Measurements from ENCODE around the gene HOXB3.

Gene HOXB3

DNA sequence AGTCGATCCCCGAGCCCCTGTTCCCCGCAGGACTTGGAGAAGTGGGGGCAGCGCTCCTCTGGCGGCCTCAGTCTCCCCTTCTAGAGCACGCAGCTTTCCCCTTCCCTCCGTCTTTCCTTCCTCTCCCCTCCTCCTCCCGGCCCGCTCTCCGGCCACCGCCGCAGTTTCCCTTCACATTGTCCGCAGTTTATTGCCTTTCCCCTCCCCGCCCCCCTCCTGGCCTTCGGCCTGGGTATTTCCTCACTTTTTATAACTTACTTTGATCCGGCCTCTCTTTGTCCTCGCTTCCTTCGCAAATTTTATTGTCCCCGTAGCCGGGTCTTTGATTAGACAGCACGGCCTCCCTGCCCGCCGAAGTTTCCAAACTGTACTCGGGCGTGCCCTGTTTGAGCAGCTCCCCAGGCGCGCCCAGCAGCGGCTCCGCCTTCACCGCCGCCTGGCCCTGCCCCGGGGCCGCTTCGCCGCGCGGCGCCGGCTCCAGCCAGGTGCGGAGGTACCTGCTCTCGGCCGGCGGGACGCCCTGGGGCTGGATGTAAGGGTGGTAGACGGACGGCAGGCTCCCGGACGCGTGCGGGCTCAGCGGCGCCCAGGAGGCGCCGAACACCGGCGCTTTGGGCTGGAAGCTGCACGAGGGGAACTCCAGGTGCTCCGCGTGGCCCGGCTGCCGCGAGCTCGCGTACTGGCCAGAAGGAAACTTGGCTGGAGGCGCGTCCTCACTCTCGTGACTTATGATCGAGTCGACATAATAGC, 35.6 kb upstream of the HOXB3 start:
- peak; percentile 82 for DNase-seq (ENCODE audit: low spot score)

DNA sequence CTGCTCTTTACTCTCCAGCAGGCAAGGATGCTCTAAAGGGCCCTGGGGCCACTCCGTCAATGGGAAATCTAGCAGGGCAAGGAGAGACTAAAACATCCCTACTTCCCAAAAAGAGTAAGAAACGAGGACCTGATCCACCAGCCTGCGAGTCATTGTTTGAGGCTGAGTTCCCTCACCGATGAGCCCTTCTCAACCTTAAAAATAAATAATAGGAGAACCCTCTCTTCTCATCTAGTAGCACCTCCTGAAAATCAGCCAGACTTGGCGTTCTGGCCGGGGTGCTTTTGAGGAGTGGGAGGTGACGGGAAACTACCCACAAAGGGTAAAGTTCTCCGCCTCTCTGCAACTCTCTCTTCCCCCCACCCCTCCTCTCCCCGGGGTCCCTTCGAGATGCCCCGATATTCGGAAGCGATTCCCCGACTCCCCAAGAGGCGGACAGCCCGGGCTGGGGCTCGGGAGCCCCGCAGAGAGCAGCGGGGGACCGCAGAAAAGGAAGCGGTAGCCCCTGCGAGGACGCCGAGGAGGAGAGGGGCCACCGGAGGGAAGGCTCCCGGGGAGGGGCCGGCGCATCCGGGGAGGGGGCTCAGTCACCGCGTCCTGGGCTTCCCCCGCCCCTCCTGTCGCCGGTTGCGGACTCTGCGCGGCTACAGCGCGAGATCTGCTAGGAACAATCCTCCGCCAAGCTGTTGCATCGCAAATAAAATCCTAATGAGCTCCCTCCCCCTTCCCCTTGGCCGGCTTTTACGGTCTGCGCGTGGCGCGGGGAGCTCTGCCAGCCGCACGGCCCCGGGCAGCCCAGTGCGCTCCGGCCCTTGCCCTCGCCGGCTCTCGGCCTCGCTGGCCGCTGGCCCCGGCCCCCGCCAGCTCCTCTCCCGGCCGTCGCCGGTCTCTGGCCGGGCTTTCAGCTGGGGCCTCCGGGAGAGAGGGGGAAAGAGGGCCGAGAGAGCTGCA, 34.8 kb upstream of the HOXB3 start:
- peak; percentile 80 for DNase-seq (ENCODE audit: low spot score)

DNA sequence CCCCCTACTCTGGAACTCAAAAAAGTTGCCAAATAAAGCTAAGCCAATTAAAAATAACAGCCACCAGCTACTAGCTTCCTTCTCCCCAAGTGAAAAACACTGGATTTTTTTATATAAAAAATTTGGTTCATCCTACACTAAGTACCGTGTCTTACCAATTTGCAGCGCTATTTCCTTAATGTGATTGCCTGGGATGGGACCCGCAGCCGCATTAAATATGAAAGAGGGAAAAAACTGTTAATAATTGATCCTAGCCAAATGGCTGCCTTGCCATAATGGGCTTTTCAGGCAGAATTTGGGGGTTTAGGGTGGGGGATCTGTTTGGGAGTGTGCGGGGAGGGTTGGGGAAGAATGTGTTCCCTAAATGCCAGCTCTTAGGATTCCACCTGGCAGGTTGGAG, 34.1 kb upstream of the HOXB3 start:
- DNase-seq (ENCODE audit: low spot score), result no peak

DNA sequence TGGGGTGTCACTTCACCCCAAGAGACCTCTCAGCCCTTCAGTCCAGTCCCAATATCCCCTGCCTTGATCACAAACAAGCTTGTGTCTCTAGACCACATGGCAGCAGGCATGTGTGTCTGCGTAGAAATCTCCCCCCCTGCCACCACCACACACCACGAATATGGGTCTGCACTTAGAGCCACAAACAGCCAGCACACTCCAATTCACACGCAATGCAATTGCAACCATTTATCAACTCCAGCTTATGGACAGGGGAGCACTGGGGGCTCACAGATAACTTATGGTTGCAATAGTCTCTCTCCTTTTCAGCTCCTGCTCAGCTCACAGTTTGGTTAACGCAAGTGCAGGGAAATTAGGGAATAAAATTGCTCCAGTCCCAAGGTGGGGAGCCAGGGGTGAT, 33.5 kb upstream of the HOXB3 start:
- no peak for DNase-seq (ENCODE audit: low spot score)

DNA sequence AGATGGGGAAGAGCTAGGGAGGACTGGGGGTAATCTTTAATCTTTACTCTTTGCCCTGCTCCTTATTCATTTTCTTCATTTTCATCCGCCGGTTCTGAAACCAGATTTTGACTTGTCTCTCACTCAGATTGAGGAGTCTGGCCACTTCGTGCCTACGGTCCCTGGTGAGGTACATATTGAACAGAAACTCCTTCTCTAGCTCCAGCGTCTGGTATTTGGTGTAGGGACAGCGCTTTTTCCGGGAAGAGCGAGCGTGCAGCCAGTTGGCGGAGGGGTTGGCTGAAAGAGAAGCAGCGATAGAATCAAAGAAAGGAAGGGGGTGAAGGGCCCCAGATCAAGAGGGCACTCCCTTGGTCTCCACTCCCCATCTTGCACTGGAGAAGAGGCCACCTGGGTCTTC, 32.8 kb upstream of the HOXB3 start:
- no peak for DNase-seq (ENCODE audit: low spot score)

DNA sequence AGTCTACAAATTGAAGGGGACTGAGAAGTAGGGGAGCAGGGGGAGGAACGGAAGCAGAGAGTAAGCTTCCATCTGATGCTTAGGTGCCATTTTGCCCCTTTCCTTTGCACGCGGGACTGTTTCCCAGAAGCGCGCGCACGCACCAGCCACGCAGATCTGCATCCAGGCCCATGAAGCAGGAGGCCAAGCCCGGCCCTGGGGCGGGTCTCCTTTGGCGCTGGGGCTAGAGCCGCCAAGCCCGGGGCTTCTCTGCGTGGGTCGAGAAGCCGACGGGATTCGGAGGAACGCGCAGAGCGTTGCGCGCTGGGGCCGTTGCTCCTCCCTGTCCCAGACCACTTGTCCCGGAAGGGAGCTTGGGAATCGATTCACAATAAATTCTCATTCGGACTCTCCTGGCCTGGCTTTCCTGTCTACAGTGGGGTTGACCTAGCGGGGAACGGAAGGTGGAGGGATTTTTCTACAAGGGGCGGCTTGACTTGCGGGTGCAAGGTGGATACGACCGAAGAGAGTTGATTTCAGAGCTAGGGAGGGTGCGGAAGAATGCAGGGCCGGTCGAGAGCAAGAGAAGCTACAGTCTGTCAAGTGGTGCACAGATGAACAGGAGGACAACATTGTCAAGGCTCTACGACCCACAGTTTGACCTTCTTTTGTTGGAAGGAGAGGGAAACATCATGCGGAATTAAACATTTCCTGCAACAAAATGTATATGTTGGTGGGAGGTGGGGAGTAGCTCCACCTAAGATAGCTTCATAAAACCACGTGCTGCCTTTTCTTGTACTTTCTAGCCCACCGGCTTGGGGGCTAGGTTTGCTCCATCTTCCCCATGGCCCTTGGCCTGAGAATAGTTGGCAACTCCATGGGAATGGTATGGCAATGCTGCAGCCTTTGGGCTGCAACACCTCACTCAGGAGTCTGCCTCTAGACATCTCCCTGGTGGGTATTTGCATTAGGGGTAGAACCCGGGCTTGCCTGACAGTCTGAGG, 31.7 kb upstream of the HOXB3 start:
- no peak for DNase-seq (ENCODE audit: low spot score)

DNA sequence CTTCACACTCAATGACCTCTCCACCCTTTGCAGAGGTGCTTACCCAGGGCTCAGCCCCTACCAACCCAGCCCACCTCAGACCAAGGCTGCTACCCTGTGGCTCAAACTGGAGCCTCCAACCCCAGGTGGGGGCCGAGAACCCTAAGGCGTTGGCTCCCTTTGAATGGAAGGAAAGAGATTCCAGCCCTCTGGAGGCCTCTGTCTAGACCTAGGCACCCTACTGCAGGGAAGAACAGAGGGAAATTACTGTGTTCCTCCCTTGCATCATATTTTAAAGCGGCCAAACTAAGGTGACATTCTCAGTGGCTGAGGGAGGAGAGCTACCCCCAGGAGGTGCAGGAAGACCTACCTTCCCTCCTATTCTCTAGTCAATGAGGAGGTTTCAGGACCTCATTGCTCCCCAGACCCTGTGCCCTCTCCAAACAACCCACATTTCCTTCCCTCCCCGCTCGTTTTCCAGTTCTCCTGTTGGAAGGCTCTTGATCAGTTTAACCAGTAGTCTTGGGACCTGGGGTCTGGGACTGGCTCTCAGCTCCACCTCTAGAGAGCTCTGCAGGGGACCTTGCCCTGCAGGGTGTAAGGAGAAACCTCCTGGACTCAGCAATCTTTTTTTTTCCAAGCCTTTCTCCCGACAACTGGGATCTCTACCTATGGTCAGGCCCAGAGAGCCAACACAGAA, 30.6 kb upstream of the HOXB3 start:
- no peak for DNase-seq (ENCODE audit: low spot score)

DNA sequence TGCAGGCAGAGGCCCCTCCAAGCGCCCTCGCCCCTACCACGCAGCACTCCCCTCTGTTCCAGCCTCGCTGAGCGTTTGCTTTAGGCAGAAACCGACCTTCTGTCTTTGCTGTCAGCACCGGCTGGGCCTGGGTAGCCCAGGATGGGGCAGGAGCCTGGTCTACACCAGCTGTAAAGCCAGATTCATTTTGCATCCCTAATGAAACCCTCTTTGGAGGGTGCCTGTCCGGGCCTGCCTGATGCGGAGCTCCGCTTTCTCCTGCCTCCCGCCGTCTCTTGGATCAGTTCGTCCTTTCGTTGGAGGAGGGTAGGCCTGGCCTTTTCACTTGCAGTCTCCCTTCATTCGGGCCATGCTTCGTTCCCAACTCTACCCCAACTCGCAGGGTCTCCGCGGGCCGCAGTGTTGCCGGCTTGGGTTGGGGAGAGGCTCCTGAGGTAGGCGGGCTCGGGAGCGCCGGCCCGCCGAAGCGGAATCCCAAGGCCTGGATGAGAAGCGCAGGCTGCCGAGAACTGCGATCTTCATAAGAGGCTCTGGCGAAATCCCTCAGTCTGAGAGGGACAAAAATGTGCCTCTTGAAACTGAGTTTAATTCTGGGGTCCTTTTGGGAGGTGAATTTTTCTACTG, 29.9 kb upstream of the HOXB3 start:
- no peak for DNase-seq (ENCODE audit: low spot score)

DNA sequence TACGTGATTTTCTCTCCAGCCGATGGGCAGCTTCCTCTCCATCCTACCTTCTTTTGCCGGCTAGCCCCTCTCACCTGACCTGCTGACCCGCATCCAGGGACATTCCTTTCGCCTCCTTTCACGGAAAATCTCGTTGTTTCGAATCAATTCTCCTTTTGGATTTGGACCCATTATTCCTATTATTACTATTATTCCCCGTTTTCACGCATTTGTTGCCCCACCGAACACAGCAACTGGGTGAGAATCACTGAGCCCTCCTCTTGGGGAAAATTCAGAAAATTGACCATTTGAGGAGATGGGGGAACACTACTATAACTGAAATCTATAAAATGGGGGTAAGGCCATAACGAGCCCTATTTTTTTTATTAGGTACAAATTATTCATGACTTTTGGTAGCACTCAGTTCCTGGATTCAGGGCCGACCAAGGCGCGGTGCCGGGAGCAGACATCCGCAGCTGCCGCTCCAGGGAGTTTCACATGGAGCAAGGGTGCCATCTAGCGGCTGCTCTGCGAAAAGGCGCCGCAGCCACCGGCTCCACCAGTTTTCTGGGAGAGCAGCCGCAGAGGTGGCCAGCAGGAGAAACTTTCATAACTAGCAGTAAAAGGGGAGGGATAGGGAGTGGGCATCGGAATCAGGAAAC, 28.3 kb upstream of the HOXB3 start:
- DNase-seq (ENCODE audit: low spot score), result peak; percentile 92

DNA sequence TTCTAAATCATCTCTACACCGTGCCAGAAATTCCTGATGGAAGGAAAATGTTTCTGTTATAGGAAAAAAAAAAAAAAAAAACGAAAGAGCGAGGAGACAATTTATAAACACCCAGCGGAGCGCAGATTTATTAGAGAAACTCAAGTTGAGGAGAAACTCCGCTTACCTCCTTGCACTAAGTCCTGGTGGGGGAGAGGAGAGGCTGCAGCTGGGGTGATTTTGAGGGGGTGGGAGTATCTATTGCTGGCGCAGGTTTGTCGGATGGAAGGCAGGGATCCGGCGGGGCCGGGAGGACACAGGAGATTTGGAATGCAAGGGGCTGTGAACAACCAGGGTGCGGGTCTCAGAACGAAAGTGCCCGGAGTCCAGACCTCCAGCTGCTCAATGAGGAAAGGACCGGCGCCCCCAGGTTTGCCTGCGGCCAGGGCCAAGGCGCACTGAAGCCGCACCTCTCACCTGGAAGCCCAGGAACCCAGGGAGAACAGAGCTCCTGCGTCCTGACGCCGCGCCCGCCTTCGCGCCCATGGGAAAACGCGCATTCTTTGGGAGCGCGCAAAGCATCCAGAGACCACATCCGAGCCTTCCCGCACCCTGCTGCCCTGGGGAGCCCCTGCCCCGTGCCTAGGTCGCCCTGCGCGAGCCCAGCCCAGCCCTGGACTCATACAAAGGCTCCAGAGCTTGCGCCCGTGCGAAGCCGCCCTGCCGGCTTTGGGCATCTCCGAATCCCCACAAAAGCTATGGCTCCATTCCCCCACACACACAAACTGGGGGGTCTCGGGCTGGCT, 27.6 kb upstream of the HOXB3 start:
- DNase-seq (ENCODE audit: low spot score), result no peak

DNA sequence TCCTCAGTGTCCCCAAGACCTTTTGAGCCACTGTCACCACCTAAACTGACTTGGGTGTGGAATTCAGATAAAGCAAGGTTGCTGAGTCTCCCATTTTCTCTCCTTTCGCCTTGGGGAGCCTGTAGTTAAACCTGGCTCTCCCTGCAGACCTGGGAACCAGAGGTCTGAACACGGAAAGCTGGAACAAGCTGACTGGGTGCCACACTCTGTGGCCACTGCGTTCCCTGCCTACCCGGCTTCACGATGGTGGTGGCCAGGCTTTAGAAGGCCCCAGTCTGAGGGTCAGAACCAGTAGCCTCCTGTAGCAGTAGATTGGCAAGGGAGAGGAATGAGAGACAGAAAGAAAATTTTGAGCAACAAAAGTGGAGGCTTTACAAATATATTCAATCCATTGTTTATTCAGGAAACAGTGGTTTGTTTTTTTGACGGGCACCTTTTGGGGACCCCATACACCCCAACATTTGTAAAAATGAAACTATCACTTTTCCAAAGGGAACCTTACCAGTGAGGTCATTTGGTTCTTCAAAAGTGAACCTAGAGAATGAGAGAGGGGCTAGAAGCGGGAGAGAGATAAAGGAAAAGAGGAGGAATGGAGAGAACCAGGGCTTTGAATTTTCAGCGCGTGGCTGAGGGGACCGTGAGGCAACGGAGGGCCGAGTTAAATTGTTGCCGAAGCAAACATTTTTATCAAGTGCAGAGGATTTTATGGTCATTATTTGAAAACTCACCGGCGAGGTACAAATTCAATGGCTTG, 26.9 kb upstream of the HOXB3 start:
- no peak for DNase-seq (ENCODE audit: low spot score)

DNA sequence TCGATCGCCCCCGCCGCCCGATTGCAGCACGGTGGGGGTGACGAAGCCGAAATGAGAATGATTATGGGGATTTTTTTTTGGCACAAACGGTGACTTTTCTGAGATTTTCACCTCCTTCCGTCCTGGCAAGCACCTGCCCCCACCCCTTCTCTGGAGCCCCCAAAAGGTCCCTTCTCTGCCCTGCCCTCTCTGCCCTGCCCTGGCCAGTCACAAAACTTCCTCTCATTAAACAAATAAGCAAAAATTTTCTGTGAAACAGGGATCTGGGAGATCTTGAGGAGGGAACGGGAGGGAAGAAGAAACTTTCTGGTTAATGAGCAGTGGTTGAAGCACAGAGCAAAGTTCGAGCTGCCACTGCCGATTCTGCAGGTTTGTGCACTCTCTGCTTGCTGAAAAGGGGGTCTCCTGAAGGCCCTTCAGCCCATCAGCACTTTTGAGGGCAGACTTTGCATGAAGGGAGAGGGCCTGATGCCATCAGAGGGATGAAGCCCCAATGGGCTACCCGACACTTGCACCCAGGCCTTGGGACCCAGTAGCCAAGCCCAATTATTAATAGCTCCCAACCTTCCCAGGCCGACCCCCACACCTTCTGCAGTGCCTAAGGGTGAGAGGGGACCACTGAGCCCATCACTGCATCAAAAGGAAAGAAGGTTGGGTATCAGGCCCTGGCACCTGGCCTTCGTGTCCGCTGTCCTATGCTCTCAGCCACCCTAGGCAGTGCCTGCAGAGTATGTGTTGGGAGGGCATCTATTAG, 26.1 kb upstream of the HOXB3 start:
- DNase-seq (ENCODE audit: low spot score), result no peak

DNA sequence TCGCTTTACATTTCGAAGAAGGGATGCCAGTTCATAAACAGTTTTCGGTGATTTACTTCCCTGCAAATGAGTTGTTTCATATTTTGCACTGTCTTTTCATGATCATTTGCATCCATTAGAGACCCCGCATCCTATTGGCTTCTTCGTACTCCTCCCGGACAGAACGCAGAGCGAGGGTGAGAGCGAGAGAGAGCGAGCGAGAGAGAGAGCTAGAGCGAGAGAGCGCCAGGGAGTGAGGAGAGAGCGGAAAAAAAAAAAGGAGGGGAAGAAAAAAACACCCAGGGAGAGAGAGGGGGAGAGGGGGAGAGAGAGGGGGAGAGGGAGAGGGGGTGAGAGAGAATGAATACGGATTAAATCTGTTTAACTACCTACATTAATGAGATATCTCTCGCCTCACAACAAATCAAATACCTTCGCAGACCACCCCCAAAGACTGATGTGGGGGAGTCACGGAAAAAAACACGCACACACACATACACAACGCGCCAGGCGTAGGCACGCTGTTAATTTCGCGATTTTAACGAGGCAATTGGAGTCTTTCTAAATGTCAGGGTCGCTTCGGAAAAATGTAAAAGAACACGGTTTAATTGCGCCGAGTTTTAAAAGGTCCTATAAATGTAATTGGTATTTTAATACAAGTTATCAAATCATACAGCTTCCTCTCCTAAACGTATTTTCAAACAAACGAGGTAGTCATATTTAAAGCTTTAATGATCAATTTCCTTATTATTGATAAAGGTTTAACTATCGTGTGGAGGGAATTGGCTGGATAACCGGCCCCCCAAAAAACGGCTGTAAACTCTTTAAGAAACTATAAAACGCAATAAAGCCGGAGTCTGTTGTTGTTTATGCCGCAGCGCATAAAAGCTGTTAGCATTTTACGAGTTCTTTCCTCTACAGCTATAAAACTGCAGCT, 25.3 kb upstream of the HOXB3 start, which contains the start of gene HOXB8:
Gene HOXB8, minus strand, starts transcription at position 246 of the 916 bp plus-strand sequence. CDS start 588 bp downstream, outside the sequence.
- DNase-seq (ENCODE audit: low spot score), result peak; percentile 44

DNA sequence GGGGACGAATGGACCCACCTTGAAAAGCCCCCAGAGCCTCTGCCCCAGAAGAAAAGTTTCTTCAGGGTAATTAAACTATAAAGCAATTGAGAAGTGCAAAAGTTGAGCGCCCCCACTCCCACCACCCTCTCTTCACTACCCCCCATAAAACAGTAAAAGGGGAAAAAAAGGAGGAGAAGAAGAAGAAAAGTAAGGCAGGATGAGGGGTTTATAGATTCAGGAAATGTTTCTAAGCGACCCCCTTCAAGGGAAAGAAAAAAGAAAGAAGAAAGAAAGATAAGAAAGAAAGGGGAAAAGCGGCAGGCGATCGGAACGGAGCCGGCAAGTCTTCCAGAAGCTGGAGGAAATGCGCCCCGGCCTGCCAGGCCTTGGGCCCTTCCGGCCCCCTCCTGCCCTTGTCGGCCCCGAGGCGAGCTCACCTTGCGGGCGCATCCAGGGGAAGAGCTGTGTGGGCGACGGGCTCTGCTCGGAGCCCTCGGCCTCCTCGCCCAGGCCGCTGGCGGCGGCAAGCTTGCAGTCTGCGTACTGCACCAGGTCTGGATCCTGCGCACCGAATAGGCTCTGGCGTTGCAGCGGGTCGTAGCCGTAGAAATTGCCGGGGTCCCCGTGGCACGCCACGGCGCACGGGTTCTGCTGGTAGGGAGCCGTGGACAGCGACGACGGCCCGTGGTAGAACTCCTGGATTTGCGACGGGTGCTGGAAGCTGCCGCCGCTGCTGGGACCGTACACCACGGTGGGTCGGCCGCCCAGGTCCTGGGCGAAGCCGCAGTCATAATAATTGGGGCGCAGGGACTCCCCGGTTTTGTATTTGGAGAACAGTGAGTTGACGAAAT, 24.0 kb upstream of the HOXB3 start:
- DNase-seq (ENCODE audit: low spot score), result peak; percentile 56

DNA sequence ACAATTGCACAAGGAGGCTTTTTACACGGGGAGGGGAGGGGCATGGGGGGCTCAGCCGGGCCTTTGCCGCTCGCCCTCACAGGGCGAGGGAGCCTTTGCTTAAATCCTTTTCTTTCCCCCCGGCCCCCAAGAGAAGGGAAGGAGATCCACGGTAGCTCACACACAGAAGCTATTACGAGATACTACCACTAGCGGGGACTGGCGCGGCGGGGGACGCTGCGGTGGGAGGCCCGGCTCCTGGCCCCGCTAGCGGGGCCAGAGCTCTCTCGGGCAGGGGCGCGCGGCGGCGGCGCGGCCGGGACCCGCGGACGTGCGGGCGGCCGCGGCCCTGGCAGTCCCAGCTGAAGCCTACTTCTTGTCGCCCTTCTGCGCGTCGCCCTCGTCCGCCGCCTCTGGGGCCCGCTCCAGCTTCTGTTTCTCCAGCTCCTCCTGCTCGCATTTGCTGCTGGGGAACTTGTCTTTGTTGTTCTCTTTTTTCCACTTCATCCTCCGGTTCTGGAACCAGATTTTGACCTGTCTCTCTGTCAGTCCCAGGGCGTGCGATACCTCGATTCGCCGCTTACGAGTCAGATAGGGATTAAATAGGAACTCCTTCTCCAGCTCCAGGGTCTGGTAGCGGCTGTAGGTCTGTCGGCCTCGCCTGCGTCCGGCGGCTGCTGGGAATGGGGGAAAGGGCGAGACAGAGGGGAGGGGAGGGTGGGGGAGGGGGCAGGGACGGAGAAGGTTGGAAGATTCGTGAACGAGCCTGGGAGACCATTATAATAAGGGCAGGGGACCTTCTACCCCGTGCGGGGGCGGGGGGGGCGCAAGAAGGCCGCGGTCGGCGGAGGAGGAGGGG, 23.0 kb upstream of the HOXB3 start:
- DNase-seq (ENCODE audit: low spot score), result peak; percentile 78

Measured in GM03348 (cell line).